Effector memory CD8-positive, alpha-beta T cell (primary cell): ENCODE data around the gene NCEH1.

Source experiments
- ATAC-seq: fragments of 150-1000 bp; cut with Tn5 transposase; replicated peaks from 2 replicates; pipeline ENCODE4 v1.10.0; 2021; ENCODE audit warnings: mild to moderate bottlenecking, moderate library complexity
- DNase-seq, 3 experiments: peaks; one replicate each; pipeline ENCODE4 v3.0.0; 2021
- H3K27ac Mint-ChIP-seq, 2 donors: one replicate each; pipeline ENCODE4 v1.8.0; 2022; ENCODE audit warnings: mild to moderate bottlenecking in 2 of 2, mixed read lengths in 2 of 2, moderate library complexity in 2 of 2
- H3K27me3 Mint-ChIP-seq, 2 donors: one replicate each; pipeline ENCODE4 v1.8.0; 2022; ENCODE audit warnings: mixed read lengths in 2 of 2
- H3K36me3 Mint-ChIP-seq: one replicate; pipeline ENCODE4 v1.8.0; 2022; ENCODE audit warnings: mild to moderate bottlenecking, moderate library complexity, mixed read lengths; ENCODE audit not compliant: insufficient read depth
- H3K4me1 Mint-ChIP-seq, 2 donors: one replicate each; pipeline ENCODE4 v1.8.0; 2022; ENCODE audit warnings: low read depth in 2 of 2, mixed read lengths in 2 of 2
- H3K4me3 Mint-ChIP-seq, 2 donors: one replicate each; pipeline ENCODE4 v1.8.0; 2022; ENCODE audit warnings: mild to moderate bottlenecking in 2 of 2, mixed read lengths in 2 of 2, moderate library complexity in 2 of 2
- H3K9me3 Mint-ChIP-seq, 2 donors: one replicate each; pipeline ENCODE4 v1.8.0; 2022; ENCODE audit warnings: mixed read lengths in 2 of 2

Gene NCEH1

DNA sequence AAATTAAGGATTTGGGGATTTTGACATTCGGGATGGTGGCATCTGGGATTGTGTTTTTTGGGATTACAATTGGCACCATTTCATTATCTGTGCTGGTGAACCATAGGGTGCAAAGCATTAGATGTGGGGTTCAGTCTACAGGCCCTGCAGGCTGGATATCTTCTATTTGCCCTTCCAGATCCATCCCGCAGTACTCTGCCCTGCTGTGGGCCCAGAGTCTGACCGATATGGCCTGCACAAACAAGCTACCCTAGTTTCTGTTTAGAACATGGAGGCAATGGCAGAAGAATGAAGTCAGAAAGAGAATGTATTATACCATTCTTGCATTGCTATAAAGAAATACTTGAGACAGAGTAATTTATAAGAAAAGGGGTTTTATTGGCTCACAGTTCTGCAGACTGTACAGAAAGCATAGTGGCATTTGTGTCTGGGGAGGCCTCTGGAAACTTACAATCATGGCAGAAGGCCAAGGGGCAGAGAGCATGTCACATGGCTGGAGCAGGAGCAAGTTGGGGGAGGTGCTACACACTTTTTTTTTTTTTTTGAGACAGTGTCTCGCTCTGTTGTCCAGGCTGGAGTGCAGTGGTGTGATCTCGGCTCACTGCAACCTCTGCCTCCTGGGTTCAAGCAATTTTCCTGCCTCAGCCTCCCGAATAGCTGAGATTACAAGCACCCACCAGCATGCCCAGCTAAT, 93.7 kb downstream of the NCEH1 start:
- no peak for ATAC-seq
- no peak for DNase-seq
- peaks cover 13 to 15% of the 10 kb centered on the region in 2 donors for H3K4me1 Mint-ChIP-seq
- no peaks in the 10 kb centered on the region for H3K9me3 Mint-ChIP-seq
- H3K4me3 Mint-ChIP-seq, result peak overlapping the region in 1 of 2 donors; percentile 31
- H3K27me3 Mint-ChIP-seq, result no peaks in the 10 kb centered on the region
- no peaks in the 10 kb centered on the region for H3K36me3 Mint-ChIP-seq
- H3K27ac Mint-ChIP-seq, result peak overlapping the region in 1 of 2 donors; percentile 35

DNA sequence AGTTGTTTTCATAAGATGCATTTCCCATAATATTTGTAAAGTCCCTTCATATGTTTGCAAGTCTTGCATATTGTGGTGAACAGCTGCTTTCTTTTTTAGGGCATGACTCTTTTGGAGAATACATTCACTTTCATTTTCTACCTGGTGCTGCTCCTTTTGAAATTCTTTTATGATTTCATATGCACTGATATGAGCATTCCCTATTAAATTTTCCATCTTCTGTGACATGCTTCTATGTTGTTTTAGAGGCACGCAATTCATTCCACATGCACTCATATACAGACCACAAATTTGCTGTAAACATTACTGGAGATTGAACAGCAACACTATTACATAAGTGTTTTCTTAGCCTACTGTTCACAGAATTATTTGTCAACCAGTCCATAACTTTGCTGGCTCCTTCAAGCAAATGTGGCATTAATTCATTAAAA, 94.8 kb downstream of the NCEH1 start:
- DNase-seq, result no peak
- H3K27me3 Mint-ChIP-seq, result no peaks in the 10 kb centered on the region
- peak overlapping the region; percentile 35 to 40 for H3K4me3 Mint-ChIP-seq
- H3K27ac Mint-ChIP-seq, result peak overlapping the region; percentile 20 to 87
- no peaks in the 10 kb centered on the region for H3K9me3 Mint-ChIP-seq
- peaks cover 13 to 15% of the 10 kb centered on the region in 2 donors for H3K4me1 Mint-ChIP-seq
- peak; percentile 50 for ATAC-seq
- no peaks in the 10 kb centered on the region for H3K36me3 Mint-ChIP-seq

DNA sequence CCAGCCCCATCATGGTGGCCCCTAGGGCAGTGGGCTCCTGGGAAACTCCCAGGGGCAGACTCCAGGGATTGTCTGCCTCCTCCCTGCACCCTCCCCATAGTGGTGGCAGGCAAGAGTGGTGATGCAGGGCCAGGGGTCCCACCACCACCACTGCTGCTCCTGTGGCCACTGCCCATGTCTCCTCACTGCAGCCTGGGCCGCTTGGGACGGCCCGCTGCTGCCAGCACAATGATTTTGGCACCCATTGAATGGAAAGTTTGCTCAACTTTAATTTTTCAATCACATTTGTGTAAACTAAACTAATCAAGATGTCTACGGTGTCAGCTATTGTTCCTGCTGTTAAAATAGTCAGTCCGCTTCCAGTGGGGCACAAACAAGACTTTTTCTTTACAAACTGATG, 95.6 kb downstream of the NCEH1 start:
- peaks cover 13 to 15% of the 10 kb centered on the region in 2 donors for H3K4me1 Mint-ChIP-seq
- DNase-seq (no peak), ATAC-seq (no peak)
- H3K27me3 Mint-ChIP-seq, result no peaks in the 10 kb centered on the region
- peak overlapping the region in 1 of 2 donors; percentile 6 for H3K4me3 Mint-ChIP-seq
- no peaks in the 10 kb centered on the region for H3K9me3 Mint-ChIP-seq
- H3K36me3 Mint-ChIP-seq, result no peaks in the 10 kb centered on the region
- H3K27ac Mint-ChIP-seq, result peak overlapping the region; percentile 20 to 87

GRCh38 chr3:172614340-172615274, 96.3 kb downstream of the NCEH1 start:
- Mint-ChIP-seq H3K9me3 (no peaks in the 10 kb centered on the region), H3K36me3 (no peaks in the 10 kb centered on the region), H3K27me3 (no peaks in the 10 kb centered on the region), H3K27ac (peak overlapping the region in 1 of 2 donors; percentile 87), H3K4me3 (no peak overlapping the region), H3K4me1 (peaks cover 13 to 15% of the 10 kb centered on the region in 2 donors)
- DNase-seq, result no peak
- ATAC-seq, result no peak

GRCh38 chr3:172613845-172614244, 97.0 kb downstream of the NCEH1 start:
- Mint-ChIP-seq H3K27ac (no peak overlapping the region), H3K4me3 (no peak overlapping the region), H3K9me3 (no peaks in the 10 kb centered on the region), H3K27me3 (no peaks in the 10 kb centered on the region), H3K4me1 (peaks cover 13 to 15% of the 10 kb centered on the region in 2 donors), H3K36me3 (no peaks in the 10 kb centered on the region)
- DNase-seq, result no peak
- no peak for ATAC-seq

GRCh38 chr3:172612871-172613678, 97.8 kb downstream of the NCEH1 start:
- DNase-seq, result no peak
- no peak overlapping the region for H3K4me3 Mint-ChIP-seq
- H3K9me3 Mint-ChIP-seq, result no peaks in the 10 kb centered on the region
- H3K4me1 Mint-ChIP-seq, result peaks cover 13 to 15% of the 10 kb centered on the region in 2 donors
- H3K27ac Mint-ChIP-seq, result no peak overlapping the region
- no peaks in the 10 kb centered on the region for H3K36me3 Mint-ChIP-seq
- no peaks in the 10 kb centered on the region for H3K27me3 Mint-ChIP-seq
- ATAC-seq, result no peak

DNA sequence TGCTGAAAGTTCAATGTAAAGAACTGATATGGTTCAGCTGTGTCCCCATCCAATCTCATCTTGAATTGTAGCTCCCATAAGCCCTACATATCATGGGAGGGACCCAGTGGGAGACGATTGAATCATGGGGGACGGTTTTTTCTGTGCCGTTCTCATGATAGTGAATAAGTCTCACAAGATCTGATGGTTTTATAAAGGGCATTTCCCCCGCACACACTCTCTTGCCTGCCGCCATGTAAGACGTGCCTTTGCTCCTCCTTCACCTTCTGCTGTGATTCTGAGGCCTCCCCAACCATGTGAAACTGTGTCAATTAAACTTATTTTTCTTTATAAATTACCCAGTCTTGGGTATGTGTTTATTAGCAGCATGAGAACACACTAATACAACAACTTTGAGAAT, 101.1 kb downstream of the NCEH1 start:
- no peaks in the 10 kb centered on the region for H3K9me3 Mint-ChIP-seq

GRCh38 chr3:172608575-172608974, 102.3 kb downstream of the NCEH1 start:
- no peak overlapping the region for H3K4me3 Mint-ChIP-seq
- ATAC-seq (no peak), DNase-seq (no peak)
- no peak overlapping the region for H3K27ac Mint-ChIP-seq
- H3K27me3 Mint-ChIP-seq, result no peaks in the 10 kb centered on the region
- no peaks in the 10 kb centered on the region for H3K36me3 Mint-ChIP-seq
- H3K9me3 Mint-ChIP-seq, result no peaks in the 10 kb centered on the region
- H3K4me1 Mint-ChIP-seq, result no peaks in the 10 kb centered on the region

More for the DNA sequence above, 101.1 kb downstream of the NCEH1 start:
- H3K4me3 Mint-ChIP-seq, result no peak overlapping the region
- no peaks in the 10 kb centered on the region for H3K27me3 Mint-ChIP-seq
- no peak for DNase-seq
- H3K27ac Mint-ChIP-seq, result no peak overlapping the region
- H3K36me3 Mint-ChIP-seq, result no peaks in the 10 kb centered on the region
- H3K4me1 Mint-ChIP-seq, result no peaks in the 10 kb centered on the region
- ATAC-seq, result no peak

- Mint-ChIP-seq H3K4me1 (no peaks in the 10 kb centered on the region), H3K4me3 (no peak overlapping the region), H3K27ac (no peak overlapping the region), H3K9me3 (no peaks in the 10 kb centered on the region), H3K36me3 (no peaks in the 10 kb centered on the region), H3K27me3 (no peaks in the 10 kb centered on the region)
- no peak for ATAC-seq
- DNase-seq, result no peak
Observed at GRCh38 chr3:172607305-172608121, 103.4 kb downstream of the NCEH1 start.

- no peak overlapping the region for H3K4me3 Mint-ChIP-seq
- no peaks in the 10 kb centered on the region for H3K4me1 Mint-ChIP-seq
- H3K9me3 Mint-ChIP-seq, result no peaks in the 10 kb centered on the region
- no peaks in the 10 kb centered on the region for H3K36me3 Mint-ChIP-seq
- no peak for DNase-seq
- H3K27me3 Mint-ChIP-seq, result no peaks in the 10 kb centered on the region
- ATAC-seq, result no peak
- H3K27ac Mint-ChIP-seq, result no peak overlapping the region
Observed at GRCh38 chr3:172606021-172606420, 104.8 kb downstream of the NCEH1 start.

- ATAC-seq, result no peak
- Mint-ChIP-seq H3K36me3 (no peaks in the 10 kb centered on the region), H3K27ac (no peak overlapping the region), H3K9me3 (no peaks in the 10 kb centered on the region), H3K27me3 (no peaks in the 10 kb centered on the region), H3K4me1 (no peaks in the 10 kb centered on the region), H3K4me3 (no peak overlapping the region)
- no peak for DNase-seq
Observed at GRCh38 chr3:172604895-172605646, 105.8 kb downstream of the NCEH1 start.
